HG02759 (cell line): ENCODE results near the gene PRKCZ.

Experiments
- ATAC-seq: cut with Tn5 transposase; IDR thresholded peaks from one replicate; pipeline ENCODE4 v1.9.1; 2021; ENCODE audit warnings: mild to moderate bottlenecking, moderate library complexity; ENCODE audit not compliant: unreplicated experiment

The PRKCZ gene

GRCh38 chr1:2187619-2188018, 137.4 kb downstream of the PRKCZ start:
- no peak for ATAC-seq

- ATAC-seq, result no peak
These were observed 138.1 kb downstream of the PRKCZ start for GRCh38 chr1:2188336-2188735.

GRCh38 chr1:2189459-2190425, 139.5 kb downstream of the PRKCZ start:
- ATAC-seq, result peak; percentile 46

GRCh38 chr1:2190491-2190976, 140.3 kb downstream of the PRKCZ start:
- no peak for ATAC-seq

GRCh38 chr1:2192031-2192995, 142.1 kb downstream of the PRKCZ start:
- no peak for ATAC-seq

GRCh38 chr1:2193514-2194281, 143.5 kb downstream of the PRKCZ start:
- ATAC-seq, result no peak

- ATAC-seq, result peak; percentile 54
These were observed 144.2 kb downstream of the PRKCZ start, which contains the start of gene FAAP20 for GRCh38 chr1:2194319-2194897. TSS of gene FAAP20 (minus strand) at chr1:2194772. CDS start at chr1:2194749, 23 bp downstream.

- ATAC-seq, result peak; percentile 70
These were observed 144.9 kb downstream of the PRKCZ start for GRCh38 chr1:2194898-2195673.

GRCh38 chr1:2195785-2196184, 145.6 kb downstream of the PRKCZ start:
- no peak for ATAC-seq

GRCh38 chr1:2196901-2197638, 146.9 kb downstream of the PRKCZ start:
- no peak for ATAC-seq

- ATAC-seq, result no peak
These were observed 147.5 kb downstream of the PRKCZ start for GRCh38 chr1:2197707-2198165.

- ATAC-seq, result no peak
These were observed 148.4 kb downstream of the PRKCZ start for GRCh38 chr1:2198571-2198970.

- ATAC-seq, result peak; percentile 48
These were observed 149.0 kb downstream of the PRKCZ start for GRCh38 chr1:2199042-2199810.

GRCh38 chr1:2200308-2200943, 150.2 kb downstream of the PRKCZ start:
- no peak for ATAC-seq

GRCh38 chr1:2201062-2201461, 150.9 kb downstream of the PRKCZ start:
- no peak for ATAC-seq

- ATAC-seq, result no peak
These were observed 151.9 kb downstream of the PRKCZ start for GRCh38 chr1:2202008-2202575.
